H1 (cell line): ENCODE results near the gene ERLEC1. TPM values are rescaled to one million over a fixed set of nuclear protein-coding genes. Genes with fewer than 3 reads are reported as not detected.

Experiments
- CTCF ChIA-PET: fragments of 300-600 bp; sonication (Branson Sonifier 250); formaldehyde crosslinking; loops from one replicate; lab custom pipeline; 2021; ENCODE audit not compliant: partially characterized antibody; lab: Charles Lee
- POLR2A ChIA-PET: fragments of 300-600 bp; sonication (Branson Sonifier 250); formaldehyde crosslinking; loops from one replicate; lab custom pipeline; 2021; ENCODE audit warnings: inconsistent platforms; ENCODE audit not compliant: partially characterized antibody; lab: Charles Lee
- DNase-seq, 2 experiments: peaks; one replicate each; pipeline versions ENCODE4 v3.0.0 to v3.0.0-alpha.2; 2010 to 2022; ENCODE audit warnings: low spot score in 2 of 2, low read depth in 1 of 2, mixed read lengths in 1 of 2
- FAIRE-seq: peaks from 2 replicates; lab custom pipeline; 2011; peaks lifted over from hg19 to GRCh38; lab: Jason Lieb, UNC
- H2AFZ ChIP-seq: 2 replicates; pipeline ENCODE4 v1.8.1; 2012; ENCODE audit warnings: low read length, inconsistent platforms
- H2AK5ac ChIP-seq: 2 replicates; pipeline ENCODE4 v1.6.1; 2013; ENCODE audit warnings: low read depth, low read length
- H2BK120ac ChIP-seq: replicated peaks from 2 replicates; pipeline ENCODE3; 2013; ENCODE audit warnings: low read depth, low read length, inconsistent platforms
- H2BK12ac ChIP-seq: 2 replicates; pipeline ENCODE4 v1.6.1; 2013; ENCODE audit warnings: low read depth, low read length
- H2BK15ac ChIP-seq: 2 replicates; pipeline ENCODE4 v1.6.1; 2013; ENCODE audit warnings: low read length
- H2BK20ac ChIP-seq: 2 replicates; pipeline ENCODE4 v1.6.1; 2013; ENCODE audit warnings: low read length
- H2BK5ac ChIP-seq: 2 replicates; pipeline ENCODE4 v1.6.1; 2013; ENCODE audit warnings: low read depth, low read length
- H3K14ac ChIP-seq: 2 replicates; pipeline ENCODE4 v1.6.1; 2013; ENCODE audit warnings: inconsistent platforms; ENCODE audit not compliant: insufficient read length
- H3K18ac ChIP-seq: 2 replicates; pipeline ENCODE4 v1.6.1; 2013; ENCODE audit warnings: low read length; ENCODE audit errors: extremely low read depth
- H3K23ac ChIP-seq: 2 replicates; pipeline ENCODE4 v1.6.1; 2013; ENCODE audit warnings: inconsistent platforms; ENCODE audit not compliant: insufficient read length
- H3K23me2 ChIP-seq: 2 replicates; pipeline ENCODE4 v1.6.1; 2013; ENCODE audit warnings: low read depth, low read length
- H3K27ac ChIP-seq: 2 replicates; pipeline ENCODE4 v1.6.1; 2011; ENCODE audit warnings: low read depth, low read length, inconsistent platforms
- H3K27me3 ChIP-seq, 4 experiments: replicated peaks in 1 of 4; 1 replicate in 1 of 4; 2 replicates in 3 of 4; pipeline versions ENCODE4 v1.6.1 to v1.8.1; 2011 to 2013; ENCODE audit warnings: low read length in 3 of 4, mild to moderate bottlenecking in 3 of 4, inconsistent platforms in 2 of 4, mixed read lengths in 2 of 4, moderate library complexity in 1 of 4; ENCODE audit not compliant: control insufficient read depth in 3 of 4, insufficient read depth in 3 of 4; ENCODE audit errors: extremely low read depth in 1 of 4
- H3K36me3 ChIP-seq, 4 experiments: 2 replicates each; pipeline versions ENCODE4 v1.6.1 to v1.8.1; 2011 to 2013; ENCODE audit warnings: mild to moderate bottlenecking in 4 of 4, low read length in 3 of 4, moderate library complexity in 2 of 4, control low read depth in 1 of 4, inconsistent platforms in 1 of 4; ENCODE audit not compliant: insufficient read depth in 4 of 4, control insufficient read depth in 2 of 4
- H3K4ac ChIP-seq: replicated peaks from 2 replicates; pipeline ENCODE3; 2013; ENCODE audit warnings: low read length, low read depth, mixed read lengths, inconsistent platforms; ENCODE audit not compliant: insufficient read length
- H3K4me1 ChIP-seq, 4 experiments: replicated peaks in 1 of 4; 1 replicate in 1 of 4; 2 replicates in 3 of 4; pipeline versions ENCODE4 v1.6.1 to v1.8.1; 2011 to 2013; ENCODE audit warnings: low read length in 3 of 4, inconsistent platforms in 2 of 4, mixed read lengths in 1 of 4; ENCODE audit not compliant: insufficient read depth in 4 of 4, control insufficient read depth in 3 of 4
- H3K4me2 ChIP-seq, 2 experiments: 2 replicates each; pipeline versions ENCODE4 v1.6.1 to v1.8.1; 2011 to 2013; ENCODE audit warnings: low read depth in 2 of 2, low read length in 2 of 2, control low read depth in 1 of 2, inconsistent platforms in 1 of 2, mild to moderate bottlenecking in 1 of 2; ENCODE audit not compliant: insufficient read depth in 1 of 2
- H3K4me3 ChIP-seq, 4 experiments: fragments of 200-600, 300-600 bp in 1 of 4; sonication (generic), shearing (Covaris generic), sonication (Bioruptor Twin) in 1 of 4; 2 replicates each; pipeline versions ENCODE4 v1.5.1 to v1.8.1; 2011 to 2016; ENCODE audit warnings: low read length in 4 of 4, low read depth in 3 of 4, control low read depth in 2 of 4, inconsistent platforms in 2 of 4, mild to moderate bottlenecking in 2 of 4, mixed read lengths in 1 of 4, moderate library complexity in 1 of 4; ENCODE audit not compliant: insufficient read depth in 2 of 4; ENCODE audit errors: extremely low read depth in 1 of 4
- H3K56ac ChIP-seq: replicated peaks from 2 replicates; pipeline ENCODE3; 2013; ENCODE audit warnings: low read depth, mild to moderate bottlenecking, mixed read lengths, low read length, inconsistent platforms; ENCODE audit not compliant: insufficient read length
- H3K79me1 ChIP-seq: 2 replicates; pipeline ENCODE4 v1.6.1; 2013; ENCODE audit warnings: low read depth, low read length, control low read depth
- H3K79me2 ChIP-seq, 2 experiments: 2 replicates each; pipeline versions ENCODE4 v1.6.1 to v1.8.1; 2012 to 2013; ENCODE audit warnings: low read length in 2 of 2, mild to moderate bottlenecking in 2 of 2, inconsistent platforms in 1 of 2; ENCODE audit not compliant: insufficient read depth in 2 of 2, control insufficient read depth in 1 of 2
- H3K9ac ChIP-seq, 4 experiments: replicated peaks in 1 of 4; 1 replicate in 1 of 4; 2 replicates in 3 of 4; pipeline versions ENCODE4 v1.6.1 to v1.8.1; 2011 to 2013; ENCODE audit warnings: low read depth in 3 of 4, low read length in 3 of 4, control low read depth in 2 of 4, mild to moderate bottlenecking in 2 of 4, moderate library complexity in 2 of 4, inconsistent platforms in 1 of 4; ENCODE audit errors: extremely low read depth in 1 of 4
- H3K9me3 ChIP-seq, 2 experiments: 2 replicates each; pipeline versions ENCODE4 v1.6.1 to v1.8.1; 2012 to 2013; ENCODE audit warnings: mild to moderate bottlenecking in 2 of 2, moderate library complexity in 2 of 2, control low read depth in 1 of 2, inconsistent platforms in 1 of 2, low read depth in 1 of 2, low read length in 1 of 2, mixed read lengths in 1 of 2; ENCODE audit not compliant: insufficient read depth in 2 of 2
- H4K20me1 ChIP-seq, 2 experiments: replicated peaks in 1 of 2; 2 replicates each; pipeline versions ENCODE3 to v1.8.1; 2011 to 2013; ENCODE audit warnings: inconsistent platforms in 2 of 2, low read length in 2 of 2, mild to moderate bottlenecking in 1 of 2; ENCODE audit not compliant: insufficient read depth in 2 of 2, control insufficient read depth in 1 of 2
- H4K5ac ChIP-seq: 2 replicates; pipeline ENCODE4 v1.6.1; 2013; ENCODE audit warnings: low read length, low read depth, mixed read lengths, inconsistent platforms; ENCODE audit not compliant: insufficient read length
- H4K8ac ChIP-seq: 2 replicates; pipeline ENCODE4 v1.8.0; 2013; ENCODE audit warnings: mild to moderate bottlenecking, moderate library complexity, low read length, inconsistent platforms; ENCODE audit not compliant: insufficient read depth; ENCODE audit errors: extremely low read depth
- H4K91ac ChIP-seq: replicated peaks from 2 replicates; pipeline ENCODE3; 2013; ENCODE audit warnings: low read length, mixed read lengths, inconsistent platforms; ENCODE audit not compliant: insufficient read length
- ASH2L ChIP-seq: fragments of 200-600, 300-600 bp; sonication (generic); IDR thresholded peaks from one replicate; pipeline ENCODE4 v1.7.1; 2017; ENCODE audit warnings: low read length
- ATF2 ChIP-seq: IDR thresholded peaks from 2 replicates; pipeline ENCODE4 v1.6.1; 2012; ENCODE audit warnings: low read length, inconsistent platforms
- CREB1 ChIP-seq: IDR thresholded peaks from 2 replicates; pipeline ENCODE4 v1.6.1; 2012; ENCODE audit warnings: inconsistent platforms
- KDM1A ChIP-seq: fragments of 200-600, 300-600 bp; sonication (generic); IDR thresholded peaks from 2 replicates; pipeline ENCODE4 v1.7.1; 2016; ENCODE audit warnings: mild to moderate bottlenecking, low read length, borderline replicate concordance
- NRF1 ChIP-seq: IDR thresholded peaks from 2 replicates; pipeline ENCODE4 v1.6.1; 2011; ENCODE audit warnings: mild to moderate bottlenecking, low read depth, low read length, improper control_type of control experiment
- POU5F1 ChIP-seq: IDR thresholded peaks from 2 replicates; pipeline ENCODE4 v1.6.1; 2011; ENCODE audit warnings: low read depth, mild to moderate bottlenecking, low read length, moderate library complexity
- SIRT6 ChIP-seq: IDR thresholded peaks from one replicate; pipeline ENCODE4 v1.7.1; 2012; ENCODE audit warnings: low read length, inconsistent platforms
- SP1 ChIP-seq: IDR thresholded peaks from 2 replicates; pipeline ENCODE4 v1.6.1; 2011; ENCODE audit warnings: low read depth, low read length
- SP2 ChIP-seq: IDR thresholded peaks from 2 replicates; pipeline ENCODE4 v1.6.1; 2012; ENCODE audit warnings: mild to moderate bottlenecking, low read length, inconsistent platforms
- SUZ12 ChIP-seq: fragments of 200-600 bp; sonication (generic); IDR thresholded peaks from 2 replicates; pipeline ENCODE4 v1.6.1; 2012; ENCODE audit warnings: mild to moderate bottlenecking, inconsistent platforms, low read length, moderate library complexity, mixed read lengths
- WGBS, 2 experiments: shearing (Covaris generic) in 1 of 2; methylation state at CpG; one replicate each; pipeline versions ENCODE4 v1.1.6 to v1.1.7; 2013 to 2015; ENCODE audit warnings: low lambda C conversion rate in 2 of 2, mixed read lengths in 2 of 2, inconsistent platforms in 1 of 2, low coverage in 1 of 2, missing lambda C conversion rate in 1 of 2; ENCODE audit not compliant: insufficient replicate concordance in 2 of 2, insufficient coverage in 1 of 2, insufficient read length in 1 of 2; ENCODE audit errors: extremely low coverage in 1 of 2, missing lambda C conversion rate in 1 of 2; 5-methylcytosine and 5-hydroxymethylcytosine counted together
- polyA plus RNA-seq, 7 experiments: library from polyadenylated mRNA; depleted of rRNA in 3 of 7; stranded (reverse) in 5 of 7; unstranded in 2 of 7; fragments of >200 nt in 5 of 7; fragments of 200-250 nt in 2 of 7; gene quantifications; 1 replicate in 5 of 7; 2 replicates in 1 of 7; 4 replicates in 1 of 7; pipeline versions ENCODE4 v1.2.1 to v1.2.3, GENCODE V29; 2011 to 2013; ENCODE audit warnings: missing spikeins in 2 of 7, mixed read lengths in 2 of 7
- total RNA-seq: library from RNA; stranded (reverse); fragmentation: NEBNext Ultra II Directional; extraction: Animal tissue kit (Norgen Biotek cat#: 25700); gene quantifications from 2 replicates; pipeline ENCODE4 v1.2.1, GENCODE V29; 2021
- TF ChIP-seq, protein P1 (sequence below): IDR thresholded peaks from 2 replicates; pipeline ENCODE4 v1.6.1; 2012; ENCODE audit warnings: inconsistent platforms

ERLEC1 gene
- total and polyA plus RNA-seq, 2 of the 8 experiments (the other 6 are each of a cell fraction or from before 2014, with no cell fraction given) = 12.9 to 26.7 TPM

GRCh38 chr2:53827398-53828175, 40.7 kb downstream of the ERLEC1 start:
- Histone ChIP-seq H3K23ac (no peak overlapping the region), H3K23me2 (no peaks in the 10 kb centered on the region)
- TF ChIP-seq CREB1 (no peak), KDM1A (no peak), NRF1 (no peak), SIRT6 (no peak), SUZ12 (no peak), SP2 (no peak), POU5F1 (no peak), ATF2 (no peak), SP1 (no peak), ASH2L (no peak)
- TF ChIP-seq, protein P1, sequence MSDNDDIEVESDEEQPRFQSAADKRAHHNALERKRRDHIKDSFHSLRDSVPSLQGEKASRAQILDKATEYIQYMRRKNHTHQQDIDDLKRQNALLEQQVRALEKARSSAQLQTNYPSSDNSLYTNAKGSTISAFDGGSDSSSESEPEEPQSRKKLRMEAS = no peak

More at GRCh38 chr2:53827398-53828175, 40.7 kb downstream of the ERLEC1 start:
- Histone ChIP-seq H3K18ac (no peak overlapping the region), H3K9ac (no peak overlapping the region), H4K5ac (no peak overlapping the region), H3K79me1 (no peaks in the 10 kb centered on the region), H2AK5ac (no peak overlapping the region), H3K4me2 (peak overlapping the region in 1 of 2 experiments; percentile 30; a peak in 1 of 4 replicates), H2AFZ (no peak overlapping the region), H4K8ac (no peak overlapping the region), H3K4me1 (peaks cover 0 to 10% (median 8%) of the 10 kb centered on the region in 4 experiments; a peak in 5 of 7 replicates), H3K9me3 (no peaks in the 10 kb centered on the region), H3K56ac (no peak overlapping the region), H3K14ac (no peak overlapping the region), H3K4me3 (no peak overlapping the region), H2BK20ac (no peak overlapping the region), H2BK15ac (no peak overlapping the region), H2BK120ac (no peak overlapping the region), H3K36me3 (no peaks in the 10 kb centered on the region), H4K20me1 (no peaks in the 10 kb centered on the region), H3K27me3 (no peaks in the 10 kb centered on the region), H2BK5ac (no peak overlapping the region; the same call in 1 of the 2 replicates), H3K79me2 (no peaks in the 10 kb centered on the region), H3K4ac (no peak overlapping the region), H4K91ac (no peak overlapping the region), H3K27ac (no peak overlapping the region), H2BK12ac (no peak overlapping the region)
- 91% methylated on average over 3 of the region's 3 CpGs; no CpG with 5 or more reads in 1 of the 2 experiments for WGBS, 2 experiments
- FAIRE-seq = no peak
- CTCF ChIA-PET = interaction anchor here (0.7 kb wide), 1 partner anchor 8 kb away, joined by 3 read pairs; no protein-coding TSS in a partner anchor
- DNase-seq = no peak
- POLR2A ChIA-PET = interaction anchor here (0.7 to 0.8 kb wide), 2 partner anchors 143 to 509 kb away, joined by 3 read pairs; partner anchors contain the start of gene PSME4
